ENCODE data around the gene ALG14.

Gene ALG14

GRCh38 chr1:94926126-94926914 lies 146.4 kb downstream of the ALG14 start:
- peak overlapping the region; percentile 91 for H3K4me3 ChIP-seq (ENCODE audit: low read depth, low read length)
- DNase-seq (ENCODE audit: low read depth, low spot score): peak; percentile 63

GRCh38 chr1:94925561-94926125 lies 147.1 kb downstream of the ALG14 start:
- peak overlapping the region; percentile 91 for H3K4me3 ChIP-seq (ENCODE audit: low read depth, low read length)
- DNase-seq (ENCODE audit: low read depth, low spot score): peak; percentile 94
- in situ Hi-C loops (cut with HindIII; ENCODE audit: low sequenced_read_pairs): no loop called here
- no peak for TF ChIP-seq CTCF (IDR thresholded peaks at IDR 0.05; ENCODE audit: low read depth, low read length)

More at GRCh38 chr1:94926126-94926914, 146.4 kb downstream of the ALG14 start:
- in situ Hi-C loops (cut with HindIII; ENCODE audit: low sequenced_read_pairs): no loop called here
- TF ChIP-seq CTCF (IDR thresholded peaks at IDR 0.05; ENCODE audit: low read depth, low read length): peak; percentile 44

- peak; percentile 65 for DNase-seq (ENCODE audit: low read depth, low spot score)
- in situ Hi-C loops (cut with HindIII; ENCODE audit: low sequenced_read_pairs): no loop called here
- no peak for TF ChIP-seq CTCF (IDR thresholded peaks at IDR 0.05; ENCODE audit: low read depth, low read length)
- H3K4me3 ChIP-seq (ENCODE audit: low read depth, low read length): peak overlapping the region; percentile 91
Observed at GRCh38 chr1:94925004-94925403, 147.7 kb downstream of the ALG14 start.

Measured in astrocyte of the spinal cord (primary cell).